Panc1 (cell line): ENCODE results near the gene ST6GALNAC1.

Source experiments
- POLR2AphosphoS5 ChIP-seq: IDR thresholded peaks from 2 replicates; pipeline ENCODE4 v1.6.1; 2012; ENCODE audit warnings: mild to moderate bottlenecking, low read depth, low read length, moderate library complexity
- SIN3A ChIP-seq: IDR thresholded peaks from 2 replicates; pipeline ENCODE4 v1.6.1; 2012; ENCODE audit warnings: low read depth, mild to moderate bottlenecking, low read length, moderate library complexity, borderline replicate concordance; ENCODE audit not compliant: insufficient read depth
- TF ChIP-seq, protein P1 (sequence below): fragments of 450-650 bp; IDR thresholded peaks from 2 replicates; pipeline ENCODE4 v1.5.1; 2017; ENCODE audit warnings: mild to moderate bottlenecking
- TF ChIP-seq, protein P2 (sequence below), 2 experiments: IDR thresholded peaks; 2 replicates each; pipeline ENCODE4 v1.6.1; 2011 to 2012; ENCODE audit warnings: low read depth in 2 of 2, control low read depth in 1 of 2, low read length in 1 of 2, mild to moderate bottlenecking in 1 of 2, moderate library complexity in 1 of 2; ENCODE audit not compliant: insufficient read depth in 1 of 2

DNA sequence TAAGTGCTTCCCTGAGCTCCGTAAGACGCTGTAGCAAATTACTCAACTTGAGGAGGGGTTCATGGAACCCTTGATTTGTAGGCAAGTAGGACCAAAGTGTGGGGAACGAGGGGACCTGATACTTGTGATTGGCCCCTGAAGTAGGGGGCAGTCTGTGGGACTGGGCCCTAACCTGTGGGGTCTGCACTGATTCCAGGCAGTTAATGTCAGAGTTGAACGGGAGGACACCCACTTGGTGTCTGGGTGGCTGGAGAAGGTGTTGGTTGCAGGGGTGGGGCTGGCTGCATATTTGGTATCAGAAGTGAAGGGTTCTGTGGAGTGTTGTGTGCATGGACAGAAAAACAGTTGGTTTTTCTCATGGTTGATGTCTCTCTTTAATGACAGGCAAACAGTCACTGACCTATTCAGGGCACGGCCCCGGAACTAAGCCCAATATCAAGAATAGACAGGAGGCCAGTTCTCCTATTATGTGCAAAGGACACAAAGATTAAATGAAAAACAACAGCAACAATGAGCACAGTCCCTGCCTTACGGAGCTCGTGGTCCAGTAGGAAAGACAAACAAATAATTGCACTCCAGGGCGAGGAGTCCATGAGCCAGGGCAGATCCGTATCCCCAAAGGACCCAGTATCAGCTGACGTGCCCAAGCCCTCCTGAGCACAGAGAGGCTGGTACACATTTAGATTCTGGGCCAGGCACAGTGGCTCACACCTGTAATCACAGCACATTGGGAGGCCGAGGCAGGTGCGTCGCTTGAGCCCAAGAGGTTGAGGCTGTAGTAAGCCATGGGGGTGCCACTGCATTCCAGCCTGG is 48.0 kb upstream of the ST6GALNAC1 start:
- TF ChIP-seq, protein P1, sequence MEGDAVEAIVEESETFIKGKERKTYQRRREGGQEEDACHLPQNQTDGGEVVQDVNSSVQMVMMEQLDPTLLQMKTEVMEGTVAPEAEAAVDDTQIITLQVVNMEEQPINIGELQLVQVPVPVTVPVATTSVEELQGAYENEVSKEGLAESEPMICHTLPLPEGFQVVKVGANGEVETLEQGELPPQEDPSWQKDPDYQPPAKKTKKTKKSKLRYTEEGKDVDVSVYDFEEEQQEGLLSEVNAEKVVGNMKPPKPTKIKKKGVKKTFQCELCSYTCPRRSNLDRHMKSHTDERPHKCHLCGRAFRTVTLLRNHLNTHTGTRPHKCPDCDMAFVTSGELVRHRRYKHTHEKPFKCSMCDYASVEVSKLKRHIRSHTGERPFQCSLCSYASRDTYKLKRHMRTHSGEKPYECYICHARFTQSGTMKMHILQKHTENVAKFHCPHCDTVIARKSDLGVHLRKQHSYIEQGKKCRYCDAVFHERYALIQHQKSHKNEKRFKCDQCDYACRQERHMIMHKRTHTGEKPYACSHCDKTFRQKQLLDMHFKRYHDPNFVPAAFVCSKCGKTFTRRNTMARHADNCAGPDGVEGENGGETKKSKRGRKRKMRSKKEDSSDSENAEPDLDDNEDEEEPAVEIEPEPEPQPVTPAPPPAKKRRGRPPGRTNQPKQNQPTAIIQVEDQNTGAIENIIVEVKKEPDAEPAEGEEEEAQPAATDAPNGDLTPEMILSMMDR: no peak
- TF ChIP-seq POLR2AphosphoS5 (no peak), SIN3A (no peak)
- TF ChIP-seq, protein P2, sequence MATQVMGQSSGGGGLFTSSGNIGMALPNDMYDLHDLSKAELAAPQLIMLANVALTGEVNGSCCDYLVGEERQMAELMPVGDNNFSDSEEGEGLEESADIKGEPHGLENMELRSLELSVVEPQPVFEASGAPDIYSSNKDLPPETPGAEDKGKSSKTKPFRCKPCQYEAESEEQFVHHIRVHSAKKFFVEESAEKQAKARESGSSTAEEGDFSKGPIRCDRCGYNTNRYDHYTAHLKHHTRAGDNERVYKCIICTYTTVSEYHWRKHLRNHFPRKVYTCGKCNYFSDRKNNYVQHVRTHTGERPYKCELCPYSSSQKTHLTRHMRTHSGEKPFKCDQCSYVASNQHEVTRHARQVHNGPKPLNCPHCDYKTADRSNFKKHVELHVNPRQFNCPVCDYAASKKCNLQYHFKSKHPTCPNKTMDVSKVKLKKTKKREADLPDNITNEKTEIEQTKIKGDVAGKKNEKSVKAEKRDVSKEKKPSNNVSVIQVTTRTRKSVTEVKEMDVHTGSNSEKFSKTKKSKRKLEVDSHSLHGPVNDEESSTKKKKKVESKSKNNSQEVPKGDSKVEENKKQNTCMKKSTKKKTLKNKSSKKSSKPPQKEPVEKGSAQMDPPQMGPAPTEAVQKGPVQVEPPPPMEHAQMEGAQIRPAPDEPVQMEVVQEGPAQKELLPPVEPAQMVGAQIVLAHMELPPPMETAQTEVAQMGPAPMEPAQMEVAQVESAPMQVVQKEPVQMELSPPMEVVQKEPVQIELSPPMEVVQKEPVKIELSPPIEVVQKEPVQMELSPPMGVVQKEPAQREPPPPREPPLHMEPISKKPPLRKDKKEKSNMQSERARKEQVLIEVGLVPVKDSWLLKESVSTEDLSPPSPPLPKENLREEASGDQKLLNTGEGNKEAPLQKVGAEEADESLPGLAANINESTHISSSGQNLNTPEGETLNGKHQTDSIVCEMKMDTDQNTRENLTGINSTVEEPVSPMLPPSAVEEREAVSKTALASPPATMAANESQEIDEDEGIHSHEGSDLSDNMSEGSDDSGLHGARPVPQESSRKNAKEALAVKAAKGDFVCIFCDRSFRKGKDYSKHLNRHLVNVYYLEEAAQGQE (IDR thresholded peaks at IDR 0.05; ENCODE audit: insufficient read depth in 1 of 2, low read depth in 2 of 2, low read length in 1 of 2): no peak
